Measurements from ENCODE around the gene DAB1. TPM values are rescaled to one million over a fixed set of nuclear protein-coding genes. Genes with fewer than 3 reads are reported as not detected.

Gene DAB1
- total and polyA plus RNA-seq, 2 of the 8 experiments (the other 6 are each of a cell fraction or from before 2014, with no cell fraction given), result 4.4 to 11.8 TPM

DNA sequence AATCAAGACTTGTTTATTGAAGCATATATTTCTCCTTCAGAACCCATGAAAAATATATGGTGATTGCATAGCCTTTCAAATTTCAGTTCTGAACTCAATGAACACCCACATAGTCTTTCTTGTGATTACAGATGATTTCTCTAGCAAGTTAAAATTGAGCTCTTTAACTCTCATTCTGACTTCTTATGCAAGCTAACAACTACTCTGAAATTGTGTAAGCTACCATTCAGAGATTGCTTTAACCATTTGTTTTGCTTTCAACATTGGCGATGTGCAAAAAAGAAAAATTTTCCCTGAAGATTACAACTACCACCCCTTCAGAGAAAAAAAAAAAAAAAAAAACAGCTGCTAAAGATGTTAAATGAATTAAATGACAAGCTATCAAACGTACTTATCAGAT is 193.9 kb downstream of the DAB1 start:
- WGBS, 2 experiments (ENCODE audit: extremely low coverage in 1 of 2, insufficient coverage in 1 of 2, insufficient read length in 1 of 2, insufficient replicate concordance in 2 of 2, low coverage in 1 of 2, low lambda C conversion rate in 2 of 2, missing lambda C conversion rate in 1 of 2), result 93% methylated on average over 2 of the region's 2 CpGs; no CpG with 5 or more reads in 1 of the 2 experiments
- TF ChIP-seq CBX5 (IDR thresholded peaks at IDR 0.05; ENCODE audit: low read depth, low read length), result no peak
- TF ChIP-seq KDM1A (IDR thresholded peaks at IDR 0.05; ENCODE audit: borderline replicate concordance, low read length), result no peak
- no peak for TF ChIP-seq EP300 (IDR thresholded peaks at IDR 0.05; ENCODE audit: borderline replicate concordance in 1 of 2, low read depth in 2 of 2, low read length in 2 of 2)
- no peak for TF ChIP-seq CBX8 (IDR thresholded peaks at IDR 0.05; ENCODE audit: borderline replicate concordance, low read depth, low read length)
- TF ChIP-seq POLR2AphosphoS5 (IDR thresholded peaks at IDR 0.05; ENCODE audit: low read depth, low read length), result no peak
- TF ChIP-seq RBBP5 (IDR thresholded peaks at IDR 0.05; ENCODE audit: borderline replicate concordance, low read depth, low read length), result no peak
- no peak for TF ChIP-seq CHD2 (IDR thresholded peaks at IDR 0.05; ENCODE audit: low read length)
- no peak for TF ChIP-seq NRF1 (IDR thresholded peaks at IDR 0.05; ENCODE audit: low read depth, low read length)
- no peak for TF ChIP-seq PHF8 (conservative IDR thresholded peaks at IDR 0.05; ENCODE audit: low read depth, low read length)
- no peak for TF ChIP-seq BRCA1 (IDR thresholded peaks at IDR 0.05; ENCODE audit: low read depth, low read length)
- no peak for TF ChIP-seq RXRA (IDR thresholded peaks at IDR 0.05; ENCODE audit: insufficient read depth, low read depth, low read length)
- no peak for TF ChIP-seq RFX5 (IDR thresholded peaks at IDR 0.05; ENCODE audit: borderline replicate concordance, low read depth, low read length)
- TF ChIP-seq, protein P1, sequence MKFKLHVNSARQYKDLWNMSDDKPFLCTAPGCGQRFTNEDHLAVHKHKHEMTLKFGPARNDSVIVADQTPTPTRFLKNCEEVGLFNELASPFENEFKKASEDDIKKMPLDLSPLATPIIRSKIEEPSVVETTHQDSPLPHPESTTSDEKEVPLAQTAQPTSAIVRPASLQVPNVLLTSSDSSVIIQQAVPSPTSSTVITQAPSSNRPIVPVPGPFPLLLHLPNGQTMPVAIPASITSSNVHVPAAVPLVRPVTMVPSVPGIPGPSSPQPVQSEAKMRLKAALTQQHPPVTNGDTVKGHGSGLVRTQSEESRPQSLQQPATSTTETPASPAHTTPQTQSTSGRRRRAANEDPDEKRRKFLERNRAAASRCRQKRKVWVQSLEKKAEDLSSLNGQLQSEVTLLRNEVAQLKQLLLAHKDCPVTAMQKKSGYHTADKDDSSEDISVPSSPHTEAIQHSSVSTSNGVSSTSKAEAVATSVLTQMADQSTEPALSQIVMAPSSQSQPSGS (IDR thresholded peaks at IDR 0.05; ENCODE audit: low read length), result no peak

More for the DNA sequence above, 193.9 kb downstream of the DAB1 start:
- Histone ChIP-seq H3K79me2 (ENCODE audit: control insufficient read depth in 1 of 2, insufficient read depth in 2 of 2, low read length in 2 of 2) (no peaks in the 10 kb centered on the region), H3K4ac (replicated peaks; ENCODE audit: insufficient read length, low read depth, low read length) (no peak overlapping the region), H2AFZ (ENCODE audit: low read length) (no peak overlapping the region), H3K79me1 (ENCODE audit: low read depth, low read length) (no peaks in the 10 kb centered on the region), H3K4me2 (ENCODE audit: insufficient read depth in 1 of 2, low read depth in 2 of 2, low read length in 2 of 2) (no peak overlapping the region), H3K27ac (ENCODE audit: low read depth, low read length) (no peak overlapping the region), H2AK5ac (ENCODE audit: low read depth, low read length) (no peak overlapping the region), H4K20me1 (replicated peaks in 1 of 2; ENCODE audit: control insufficient read depth in 1 of 2, insufficient read depth in 2 of 2, low read length in 2 of 2) (no peaks in the 10 kb centered on the region), H2BK20ac (ENCODE audit: low read length) (no peak overlapping the region), H4K8ac (ENCODE audit: extremely low read depth, insufficient read depth, low read length) (no peak overlapping the region), H3K18ac (ENCODE audit: extremely low read depth, low read length) (no peak overlapping the region), H2BK120ac (replicated peaks; ENCODE audit: low read depth, low read length) (no peak overlapping the region), H3K23ac (ENCODE audit: insufficient read length) (no peak overlapping the region), H3K9me3 (ENCODE audit: insufficient read depth in 2 of 2, low read depth in 1 of 2, low read length in 1 of 2) (no peaks in the 10 kb centered on the region), H2BK12ac (ENCODE audit: low read depth, low read length) (no peak overlapping the region), H2BK5ac (ENCODE audit: low read depth, low read length) (no peak overlapping the region), H3K36me3 (ENCODE audit: control insufficient read depth in 2 of 4, insufficient read depth in 4 of 4, low read length in 3 of 4) (no peaks in the 10 kb centered on the region), H3K23me2 (ENCODE audit: low read depth, low read length) (no peaks in the 10 kb centered on the region), H4K91ac (replicated peaks; ENCODE audit: insufficient read length, low read length) (no peak overlapping the region), H4K5ac (ENCODE audit: insufficient read length, low read depth, low read length) (no peak overlapping the region), H3K27me3 (replicated peaks in 1 of 4; ENCODE audit: control insufficient read depth in 3 of 4, extremely low read depth in 1 of 4, insufficient read depth in 3 of 4, low read length in 3 of 4) (no peaks in the 10 kb centered on the region), H3K56ac (replicated peaks; ENCODE audit: insufficient read length, low read depth, low read length) (no peak overlapping the region), H3K4me3 (ENCODE audit: extremely low read depth in 1 of 4, insufficient read depth in 2 of 4, low read depth in 3 of 4, low read length in 4 of 4) (no peak overlapping the region), H2BK15ac (ENCODE audit: low read length) (no peak overlapping the region), H3K4me1 (replicated peaks in 1 of 4; ENCODE audit: control insufficient read depth in 3 of 4, insufficient read depth in 4 of 4, low read length in 3 of 4) (no peaks in the 10 kb centered on the region; a peak in 1 of 7 replicates), H3K14ac (ENCODE audit: insufficient read length) (no peak overlapping the region), H3K9ac (replicated peaks in 1 of 4; ENCODE audit: extremely low read depth in 1 of 4, low read depth in 3 of 4, low read length in 3 of 4) (no peak overlapping the region)
- POLR2A ChIA-PET (ENCODE audit: partially characterized antibody), result no interaction called here
- no peak for FAIRE-seq
- no peak for DNase-seq (ENCODE audit: low read depth in 1 of 2, low spot score in 2 of 2)
- CTCF ChIA-PET (ENCODE audit: partially characterized antibody), result interaction anchor here (0.6 to 1.3 kb wide), 3 partner anchors 9 to 316 kb away, joined by 3 to 4 read pairs (median 3); no protein-coding TSS in a partner anchor

Measured in H1 (cell line).